NT2/D1 (cell line): Measurements from ENCODE around the gene POMT2.
"Not testable (repeated sequence)": the region's sequence is repeated elsewhere in the genome, so short reads cannot be mapped to it uniquely, and the experiment has no call there.

Experiments
- SUZ12 ChIP-seq: IDR thresholded peaks from 2 replicates; pipeline ENCODE4 v1.6.1; 2011; ENCODE audit not compliant: insufficient read length, insufficient read depth; ENCODE audit errors: extremely low read depth
- YY1 ChIP-seq: IDR thresholded peaks from 2 replicates; pipeline ENCODE4 v1.6.1; 2011; ENCODE audit not compliant: insufficient read length, insufficient read depth
- ZNF274 ChIP-seq: IDR thresholded peaks from 2 replicates; pipeline ENCODE4 v1.6.1; 2011; ENCODE audit warnings: mild to moderate bottlenecking, low read depth, low read length

GRCh38 chr14:77337255-77337654 is 16.6 kb upstream of the POMT2 start:
- TF ChIP-seq SUZ12, YY1, ZNF274: not testable (repeated sequence)
